ENCODE results near the gene RNASE12. TPM values are rescaled to one million over a fixed set of nuclear protein-coding genes. Genes with fewer than 3 reads are reported as not detected.

Gene RNASE12
- total RNA-seq, 2 donors from 2014 or later = not detected

DNA sequence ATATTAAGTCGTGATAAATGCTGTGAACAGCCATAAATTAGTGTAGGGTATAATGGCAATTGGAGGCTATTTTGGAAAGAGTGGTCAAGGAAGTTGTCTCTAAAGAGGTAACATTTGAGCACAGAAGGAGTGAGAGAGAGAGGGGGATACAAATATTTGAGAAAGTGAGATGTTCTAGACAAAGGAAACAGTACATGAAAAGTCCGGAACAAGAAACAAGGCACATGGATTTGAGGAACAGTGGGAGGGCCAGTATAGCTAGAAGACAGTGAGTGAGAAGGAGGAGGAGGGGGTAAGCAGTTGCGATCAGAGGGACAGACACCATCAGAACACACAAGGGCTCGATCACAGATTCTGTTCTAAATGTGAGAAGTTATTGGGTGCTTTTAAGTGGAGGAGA is 20.1 kb upstream of the RNASE12 start:
- intact Hi-C loops (cut with DNase I) = no loop called here
- Histone ChIP-seq H3K4me3 (no peak overlapping the region), H3K36me3 (no peaks in the 10 kb centered on the region), H3K4me1 (no peaks in the 10 kb centered on the region), H3K9me3 (no peaks in the 10 kb centered on the region), H3K27me3 (no peaks in the 10 kb centered on the region), H3K9ac (ENCODE audit: low read depth in 2 of 2, low read length in 2 of 2) (no peak overlapping the region), H3K27ac (no peak overlapping the region)
- TF ChIP-seq, protein P1, sequence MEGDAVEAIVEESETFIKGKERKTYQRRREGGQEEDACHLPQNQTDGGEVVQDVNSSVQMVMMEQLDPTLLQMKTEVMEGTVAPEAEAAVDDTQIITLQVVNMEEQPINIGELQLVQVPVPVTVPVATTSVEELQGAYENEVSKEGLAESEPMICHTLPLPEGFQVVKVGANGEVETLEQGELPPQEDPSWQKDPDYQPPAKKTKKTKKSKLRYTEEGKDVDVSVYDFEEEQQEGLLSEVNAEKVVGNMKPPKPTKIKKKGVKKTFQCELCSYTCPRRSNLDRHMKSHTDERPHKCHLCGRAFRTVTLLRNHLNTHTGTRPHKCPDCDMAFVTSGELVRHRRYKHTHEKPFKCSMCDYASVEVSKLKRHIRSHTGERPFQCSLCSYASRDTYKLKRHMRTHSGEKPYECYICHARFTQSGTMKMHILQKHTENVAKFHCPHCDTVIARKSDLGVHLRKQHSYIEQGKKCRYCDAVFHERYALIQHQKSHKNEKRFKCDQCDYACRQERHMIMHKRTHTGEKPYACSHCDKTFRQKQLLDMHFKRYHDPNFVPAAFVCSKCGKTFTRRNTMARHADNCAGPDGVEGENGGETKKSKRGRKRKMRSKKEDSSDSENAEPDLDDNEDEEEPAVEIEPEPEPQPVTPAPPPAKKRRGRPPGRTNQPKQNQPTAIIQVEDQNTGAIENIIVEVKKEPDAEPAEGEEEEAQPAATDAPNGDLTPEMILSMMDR (IDR thresholded peaks at IDR 0.05) = no peak
- DNase-seq = no peak

GRCh38 chr14:20610002-20610765 is 19.0 kb upstream of the RNASE12 start:
- DNase-seq = peak; percentile 89

DNA sequence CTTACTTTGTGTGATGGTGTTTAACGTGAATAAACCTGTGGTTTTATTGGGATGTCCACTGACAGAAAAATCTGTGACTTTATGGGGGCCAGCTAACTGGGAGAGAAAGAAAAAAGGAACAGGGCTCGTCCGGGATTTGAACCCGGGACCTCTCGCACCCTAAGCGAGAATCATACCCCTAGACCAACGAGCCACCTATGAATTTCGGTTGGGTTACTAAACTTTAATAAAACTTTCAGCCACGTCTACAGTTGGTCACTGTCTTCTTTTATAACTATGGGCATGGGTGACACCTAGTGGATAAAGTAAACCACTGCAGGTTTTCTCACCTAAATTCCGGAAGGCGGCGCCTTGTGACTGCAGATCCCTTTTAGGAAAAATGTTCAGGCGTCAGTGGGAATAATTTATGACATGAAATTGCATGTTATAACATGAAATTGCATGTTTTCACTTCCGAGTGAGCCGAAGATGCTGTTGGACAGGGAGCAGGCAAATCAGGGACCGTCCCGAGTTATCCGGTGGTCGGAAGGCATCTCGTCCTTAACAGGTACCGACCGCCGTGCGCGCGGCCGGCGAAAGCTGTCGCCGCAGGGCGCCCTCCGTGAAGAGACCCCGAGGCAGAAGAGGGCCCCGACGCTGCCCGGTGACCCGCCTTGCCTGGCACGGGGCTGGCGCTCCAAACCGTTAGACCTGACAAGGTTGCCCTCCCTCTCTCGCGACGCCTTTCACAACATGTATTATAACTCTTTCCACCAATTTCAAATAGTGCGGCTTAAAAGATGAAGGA is 18.2 kb upstream of the RNASE12 start:
- TF ChIP-seq, protein P1 (IDR thresholded peaks at IDR 0.05) = peak; percentile 94
- H3K27ac ChIP-seq = no peak overlapping the region
- H3K27me3 ChIP-seq = no peaks in the 10 kb centered on the region
- peak overlapping the region; percentile 73 to 76 for H3K9ac ChIP-seq (ENCODE audit: low read depth in 2 of 2, low read length in 2 of 2)
- H3K36me3 ChIP-seq = no peaks in the 10 kb centered on the region
- no peaks in the 10 kb centered on the region for H3K4me1 ChIP-seq
- peak; percentile 78 for DNase-seq
- no peaks in the 10 kb centered on the region for H3K9me3 ChIP-seq
- intact Hi-C loops (cut with DNase I) = loop anchor here (2.0 to 10.0 kb wide), 4 partner anchors 79 to 282 kb away; partner anchors contain the start of gene TEP1
- H3K4me3 ChIP-seq = peak overlapping the region; percentile 78

More at GRCh38 chr14:20610002-20610765, 19.0 kb upstream of the RNASE12 start:
- Histone ChIP-seq H3K9me3 (no peaks in the 10 kb centered on the region), H3K4me3 (peak overlapping the region; percentile 78), H3K4me1 (no peaks in the 10 kb centered on the region), H3K9ac (ENCODE audit: low read depth in 2 of 2, low read length in 2 of 2) (peak overlapping the region; percentile 73 to 76), H3K27me3 (no peaks in the 10 kb centered on the region), H3K27ac (no peak overlapping the region), H3K36me3 (no peaks in the 10 kb centered on the region)
- intact Hi-C loops (cut with DNase I) = no loop called here
- TF ChIP-seq, protein P1 (IDR thresholded peaks at IDR 0.05) = no peak

DNA sequence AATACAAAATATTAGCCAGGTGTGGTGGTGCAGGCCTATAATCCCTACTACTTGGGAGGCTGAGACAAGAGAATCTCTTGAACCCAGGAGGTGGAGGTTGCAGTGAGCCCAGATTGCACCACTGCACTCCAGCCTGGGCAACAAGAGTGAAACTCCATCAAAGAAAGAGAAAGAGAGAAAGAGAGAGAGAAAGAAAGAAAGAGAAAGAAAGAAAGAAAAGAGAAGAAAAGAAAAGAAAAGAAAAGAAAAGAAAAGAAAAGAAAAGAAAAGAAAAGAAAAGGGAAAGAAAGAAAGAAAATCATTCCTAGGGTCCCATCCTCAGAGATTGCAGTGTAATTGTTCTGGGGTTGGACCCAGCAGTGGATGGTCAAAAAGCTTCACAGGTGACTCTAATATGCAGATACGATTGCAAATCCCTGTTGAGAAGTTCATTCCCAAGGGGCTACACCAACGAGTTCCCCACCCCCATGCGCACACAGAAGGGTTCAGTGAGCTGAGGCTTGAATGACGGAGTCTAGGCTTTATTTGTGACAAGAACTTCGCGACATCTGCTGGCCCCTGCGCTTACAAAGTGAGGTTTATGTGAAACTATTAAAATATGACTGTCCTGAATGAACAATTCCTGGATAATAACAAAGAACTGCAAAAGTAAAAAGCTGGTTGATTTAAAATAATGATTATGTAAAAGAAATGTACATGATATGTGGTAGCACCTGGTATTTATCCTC is 17.4 kb upstream of the RNASE12 start:
- TF ChIP-seq, protein P1 (IDR thresholded peaks at IDR 0.05) = no peak
- H3K9ac ChIP-seq (ENCODE audit: low read depth in 2 of 2, low read length in 2 of 2) = no peak overlapping the region
- intact Hi-C loops (cut with DNase I) = loop anchor here (2.0 to 10.0 kb wide), 4 partner anchors 78 to 281 kb away; partner anchors contain the start of gene TEP1
- H3K27me3 ChIP-seq = no peaks in the 10 kb centered on the region
- H3K4me1 ChIP-seq = no peaks in the 10 kb centered on the region
- H3K36me3 ChIP-seq = no peaks in the 10 kb centered on the region
- no peak for DNase-seq
- H3K27ac ChIP-seq = no peak overlapping the region
- H3K4me3 ChIP-seq = no peak overlapping the region
- H3K9me3 ChIP-seq = no peaks in the 10 kb centered on the region

- no peak overlapping the region for H3K4me3 ChIP-seq
- H3K36me3 ChIP-seq = no peaks in the 10 kb centered on the region
- TF ChIP-seq, protein P1 (IDR thresholded peaks at IDR 0.05) = no peak
- H3K9ac ChIP-seq (ENCODE audit: low read depth in 2 of 2, low read length in 2 of 2) = no peak overlapping the region
- H3K9me3 ChIP-seq = no peaks in the 10 kb centered on the region
- H3K4me1 ChIP-seq = no peaks in the 10 kb centered on the region
- DNase-seq = no peak
- intact Hi-C loops (cut with DNase I) = loop anchor here (2.0 to 10.0 kb wide), 4 partner anchors 77 to 280 kb away; partner anchors contain the start of gene TEP1
- H3K27ac ChIP-seq = no peak overlapping the region
- H3K27me3 ChIP-seq = no peaks in the 10 kb centered on the region
These were observed 16.4 kb upstream of the RNASE12 start for GRCh38 chr14:20607617-20608016.

Data from colonic mucosa (tissue), 4 donors.